Nephron progenitor cell (in vitro differentiated cells): ENCODE measurements around the gene FSD1L.

Experiments used
- DNase-seq: peaks from one replicate; pipeline ENCODE4 v3.0.0; 2021
- H3K27ac Mint-ChIP-seq: 2 replicates; pipeline ENCODE4 v1.8.0; 2021; ENCODE audit warnings: mild to moderate bottlenecking, moderate library complexity, mixed read lengths
- H3K27me3 Mint-ChIP-seq: 2 replicates; pipeline ENCODE4 v1.8.0; 2021; ENCODE audit warnings: mild to moderate bottlenecking, low read depth, mixed read lengths; ENCODE audit not compliant: poor library complexity
- H3K36me3 Mint-ChIP-seq: 2 replicates; pipeline ENCODE4 v1.8.0; 2021; ENCODE audit warnings: low read depth, mixed read lengths
- H3K4me1 Mint-ChIP-seq: 2 replicates; pipeline ENCODE4 v1.8.0; 2021; ENCODE audit warnings: mixed read lengths
- H3K4me3 Mint-ChIP-seq: 2 replicates; pipeline ENCODE4 v1.8.0; 2021; ENCODE audit warnings: mild to moderate bottlenecking, moderate library complexity, mixed read lengths
- H3K9me3 Mint-ChIP-seq: 2 replicates; pipeline ENCODE4 v1.8.0; 2021; ENCODE audit warnings: mild to moderate bottlenecking, moderate library complexity, mixed read lengths
- TF ChIP-seq, protein P1 (sequence below): fragments of 200-600 bp; sonication (generic); IDR thresholded peaks from 2 replicates; pipeline ENCODE4 v1.5.0; 2021; ENCODE audit warnings: antibody characterized with exemption

The FSD1L gene

DNA sequence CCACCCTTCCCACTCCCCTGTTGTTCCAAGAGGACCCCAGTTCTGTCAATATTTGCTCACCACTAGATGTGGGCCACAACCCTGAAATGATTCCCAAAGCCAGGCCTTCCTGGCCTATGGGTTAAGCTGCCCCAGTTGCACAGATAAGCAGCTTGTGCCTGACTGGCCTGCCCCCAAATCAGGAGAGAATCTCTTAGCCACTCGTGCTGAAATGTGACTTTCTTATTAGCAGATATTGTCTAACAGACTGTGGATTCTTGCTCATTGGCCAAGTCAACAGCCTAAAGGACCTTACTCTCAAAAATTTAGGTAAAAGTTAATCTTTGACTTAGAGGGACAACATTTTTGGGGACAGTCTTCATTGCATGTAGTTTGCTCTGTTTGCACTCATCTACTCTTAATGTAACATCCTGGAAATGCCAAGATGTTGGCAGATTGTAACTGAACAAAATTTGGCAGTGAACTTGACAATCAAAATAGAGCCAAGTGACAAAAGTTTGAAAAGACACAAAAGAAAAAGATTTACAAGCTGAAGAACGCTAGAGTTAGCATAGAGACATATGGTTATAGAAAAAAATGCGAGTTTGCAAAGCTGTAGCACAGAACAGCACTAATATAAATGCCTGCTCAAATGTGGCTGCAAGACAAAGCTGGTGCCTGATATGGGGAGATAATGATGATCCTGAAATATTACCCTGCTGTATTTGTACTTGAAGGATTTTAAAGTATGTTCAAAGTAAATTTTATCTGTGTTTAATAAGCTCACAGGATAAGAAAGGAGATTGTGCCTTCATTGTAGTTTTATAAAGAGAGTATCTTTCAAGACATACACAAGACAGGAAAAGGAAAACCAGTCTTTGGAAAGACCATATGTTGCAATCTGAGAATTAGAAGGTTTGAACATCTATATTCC is 29.0 kb upstream of the FSD1L start:
- DNase-seq, result no peak
- Mint-ChIP-seq H3K4me3 (no peak overlapping the region), H3K36me3 (no peaks in the 10 kb centered on the region), H3K27me3 (peaks cover 2% of the 10 kb centered on the region), H3K4me1 (peaks cover 8% of the 10 kb centered on the region), H3K27ac (no peak overlapping the region), H3K9me3 (no peaks in the 10 kb centered on the region)
- TF ChIP-seq, protein P1, sequence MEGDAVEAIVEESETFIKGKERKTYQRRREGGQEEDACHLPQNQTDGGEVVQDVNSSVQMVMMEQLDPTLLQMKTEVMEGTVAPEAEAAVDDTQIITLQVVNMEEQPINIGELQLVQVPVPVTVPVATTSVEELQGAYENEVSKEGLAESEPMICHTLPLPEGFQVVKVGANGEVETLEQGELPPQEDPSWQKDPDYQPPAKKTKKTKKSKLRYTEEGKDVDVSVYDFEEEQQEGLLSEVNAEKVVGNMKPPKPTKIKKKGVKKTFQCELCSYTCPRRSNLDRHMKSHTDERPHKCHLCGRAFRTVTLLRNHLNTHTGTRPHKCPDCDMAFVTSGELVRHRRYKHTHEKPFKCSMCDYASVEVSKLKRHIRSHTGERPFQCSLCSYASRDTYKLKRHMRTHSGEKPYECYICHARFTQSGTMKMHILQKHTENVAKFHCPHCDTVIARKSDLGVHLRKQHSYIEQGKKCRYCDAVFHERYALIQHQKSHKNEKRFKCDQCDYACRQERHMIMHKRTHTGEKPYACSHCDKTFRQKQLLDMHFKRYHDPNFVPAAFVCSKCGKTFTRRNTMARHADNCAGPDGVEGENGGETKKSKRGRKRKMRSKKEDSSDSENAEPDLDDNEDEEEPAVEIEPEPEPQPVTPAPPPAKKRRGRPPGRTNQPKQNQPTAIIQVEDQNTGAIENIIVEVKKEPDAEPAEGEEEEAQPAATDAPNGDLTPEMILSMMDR, result no peak

DNA sequence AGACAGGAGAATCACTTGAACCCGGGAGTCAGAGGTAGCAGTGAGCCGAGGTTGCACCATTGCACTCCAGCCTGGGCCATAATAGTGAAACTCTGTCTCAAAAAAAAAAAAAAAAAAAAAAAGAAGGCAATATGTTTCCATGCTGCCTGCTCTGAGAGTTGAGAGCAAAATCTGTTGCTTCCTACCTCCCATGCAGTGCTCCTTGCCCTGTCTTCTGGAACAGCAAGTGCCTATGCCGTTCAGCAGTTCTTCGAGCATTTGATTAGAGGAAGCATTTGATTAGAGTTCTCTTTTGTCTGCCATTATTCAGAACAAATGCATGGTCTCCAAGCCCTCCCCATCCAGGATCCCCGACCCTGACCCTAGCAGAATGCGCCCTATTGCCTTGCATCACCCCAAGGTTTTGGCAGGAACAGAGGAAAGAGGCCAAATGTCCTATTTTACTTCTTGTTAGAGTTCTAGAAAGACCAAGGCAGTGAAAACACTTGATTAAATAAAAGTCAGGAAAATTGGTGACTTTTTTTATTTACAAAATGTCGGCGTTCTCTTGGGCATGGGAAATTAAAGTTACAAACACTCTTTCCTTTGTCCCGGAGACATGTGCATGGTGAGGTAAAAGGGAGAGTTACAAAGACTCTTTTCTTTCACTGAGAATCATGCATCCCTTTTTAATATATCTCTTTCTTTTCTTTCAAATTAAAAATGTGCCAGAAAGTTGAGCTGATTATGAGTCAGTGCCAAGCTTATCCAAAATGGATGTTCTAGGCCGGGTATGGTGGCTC is 27.8 kb upstream of the FSD1L start:
- TF ChIP-seq, protein P1, result no peak
- no peak overlapping the region for H3K4me3 Mint-ChIP-seq
- peaks cover 2% of the 10 kb centered on the region for H3K27me3 Mint-ChIP-seq
- H3K27ac Mint-ChIP-seq, result no peak overlapping the region
- no peaks in the 10 kb centered on the region for H3K9me3 Mint-ChIP-seq
- no peaks in the 10 kb centered on the region for H3K36me3 Mint-ChIP-seq
- H3K4me1 Mint-ChIP-seq, result peaks cover 4% of the 10 kb centered on the region
- no peak for DNase-seq

DNA sequence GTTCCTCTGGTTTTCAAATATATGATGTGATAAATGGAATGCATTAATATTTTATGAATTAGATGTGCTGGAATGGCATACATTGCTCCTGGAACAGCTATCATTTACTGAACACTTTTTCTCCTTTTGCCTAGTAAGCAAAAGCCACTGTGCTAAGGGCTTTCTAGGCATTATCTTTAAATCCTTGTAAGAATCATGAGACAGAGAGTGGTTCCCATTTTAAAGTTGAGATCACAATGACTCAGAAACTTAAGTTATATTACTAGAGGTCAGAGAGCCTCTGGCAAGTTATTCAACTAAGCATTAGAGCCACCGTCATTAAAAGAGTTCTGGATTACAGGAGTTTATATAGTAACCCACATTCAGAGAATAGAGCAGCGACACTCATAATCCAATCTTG is 26.7 kb upstream of the FSD1L start:
- Mint-ChIP-seq H3K9me3 (no peaks in the 10 kb centered on the region), H3K27ac (no peak overlapping the region), H3K4me3 (no peak overlapping the region), H3K36me3 (no peaks in the 10 kb centered on the region), H3K27me3 (peaks cover 2% of the 10 kb centered on the region), H3K4me1 (no peaks in the 10 kb centered on the region)
- no peak for DNase-seq
- TF ChIP-seq, protein P1, result no peak

DNA sequence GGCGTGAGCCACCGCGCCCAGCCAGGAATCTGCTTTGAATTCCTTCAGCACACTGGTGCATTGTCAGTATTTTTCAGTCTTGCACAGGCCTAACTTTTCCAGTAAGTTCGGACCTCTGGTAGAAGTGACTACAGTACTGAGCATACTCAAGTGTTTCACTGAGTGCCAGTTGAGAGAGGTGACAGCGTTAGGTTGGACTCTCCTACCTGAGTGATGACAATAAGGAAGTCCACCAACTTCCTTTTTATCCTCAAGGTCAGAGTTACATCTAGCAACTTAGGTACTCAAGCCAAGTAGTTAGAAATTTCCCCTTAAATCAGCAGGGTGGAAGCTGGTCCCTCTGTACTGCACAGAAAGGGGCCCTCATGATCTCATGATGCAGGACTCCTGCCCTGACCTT is 26.0 kb upstream of the FSD1L start:
- TF ChIP-seq, protein P1, result no peak
- Mint-ChIP-seq H3K4me1 (no peaks in the 10 kb centered on the region), H3K4me3 (no peak overlapping the region), H3K9me3 (no peaks in the 10 kb centered on the region), H3K27me3 (no peaks in the 10 kb centered on the region), H3K36me3 (no peaks in the 10 kb centered on the region), H3K27ac (no peak overlapping the region)
- DNase-seq, result no peak

DNA sequence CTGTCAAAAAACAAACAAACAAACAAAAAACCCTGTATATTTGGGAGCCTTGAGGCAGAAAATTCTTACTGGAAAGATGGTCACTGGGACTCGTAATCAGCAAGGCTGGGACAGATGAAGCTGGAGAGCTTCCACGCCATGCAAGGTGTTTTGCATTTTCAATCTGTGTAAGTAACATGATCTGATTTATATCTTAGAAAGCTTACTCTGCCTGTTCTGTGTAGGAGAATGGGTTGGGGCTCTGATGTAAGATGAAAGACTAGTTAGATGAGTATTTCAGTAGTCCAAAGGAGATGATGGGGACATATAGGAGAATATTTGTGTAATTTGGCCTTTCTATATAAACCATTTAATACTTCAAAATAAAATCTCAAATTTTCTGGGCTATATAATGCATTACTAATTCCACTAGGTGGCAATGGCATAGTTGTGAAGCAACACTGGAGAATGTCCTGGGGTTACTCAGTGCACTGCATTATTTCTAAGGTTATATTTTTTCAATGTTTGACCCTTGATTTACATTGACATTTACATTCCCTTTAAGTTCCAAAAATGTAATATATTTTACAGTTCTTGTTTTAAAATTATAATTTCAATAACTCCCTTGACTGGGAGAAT is 21.9 kb upstream of the FSD1L start:
- H3K36me3 Mint-ChIP-seq, result no peaks in the 10 kb centered on the region
- no peak for DNase-seq
- H3K27ac Mint-ChIP-seq, result no peak overlapping the region
- H3K9me3 Mint-ChIP-seq, result no peaks in the 10 kb centered on the region
- TF ChIP-seq, protein P1, result peak; percentile 38
- no peak overlapping the region for H3K4me3 Mint-ChIP-seq
- peaks cover 2% of the 10 kb centered on the region for H3K27me3 Mint-ChIP-seq
- no peaks in the 10 kb centered on the region for H3K4me1 Mint-ChIP-seq
